ENCODE data around the gene CLEC17A.
"Not testable (repeated sequence)": the region's sequence is repeated elsewhere in the genome, so short reads cannot be mapped to it uniquely, and the experiment has no call there.

Gene CLEC17A, protein sequence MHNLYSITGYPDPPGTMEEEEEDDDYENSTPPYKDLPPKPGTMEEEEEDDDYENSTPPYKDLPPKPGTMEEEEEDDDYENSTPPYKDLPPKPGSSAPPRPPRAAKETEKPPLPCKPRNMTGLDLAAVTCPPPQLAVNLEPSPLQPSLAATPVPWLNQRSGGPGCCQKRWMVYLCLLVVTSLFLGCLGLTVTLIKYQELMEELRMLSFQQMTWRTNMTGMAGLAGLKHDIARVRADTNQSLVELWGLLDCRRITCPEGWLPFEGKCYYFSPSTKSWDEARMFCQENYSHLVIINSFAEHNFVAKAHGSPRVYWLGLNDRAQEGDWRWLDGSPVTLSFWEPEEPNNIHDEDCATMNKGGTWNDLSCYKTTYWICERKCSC

DNA sequence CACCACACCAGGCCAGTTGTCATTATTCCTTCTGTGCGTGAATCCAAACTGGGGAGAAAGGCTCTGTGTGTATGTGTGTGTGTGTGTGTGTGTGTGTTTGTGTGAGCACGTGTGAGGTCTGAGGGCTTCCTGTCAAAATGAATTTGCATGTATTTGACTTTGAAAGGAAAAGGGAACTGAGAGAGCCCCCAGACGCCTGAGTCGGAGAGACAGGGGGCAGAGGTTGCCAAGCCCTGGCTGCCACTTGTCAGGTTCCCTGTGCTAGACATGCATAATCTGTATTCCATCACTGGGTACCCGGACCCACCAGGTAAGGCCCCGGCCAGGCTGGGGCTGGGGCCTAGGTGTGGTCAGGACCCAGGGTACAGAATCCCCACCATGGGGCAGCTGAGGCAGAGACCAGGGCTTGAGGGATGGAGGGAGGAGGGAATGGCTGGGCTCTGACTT is at the start of gene CLEC17A:
Gene CLEC17A (plus strand): TSS at position 191 of the 447 bp plus-strand sequence. CDS start 77 bp downstream, at position 268.
- in situ Hi-C loops (cut with HindIII; ENCODE audit: low sequenced_read_pairs), result no loop called here

DNA sequence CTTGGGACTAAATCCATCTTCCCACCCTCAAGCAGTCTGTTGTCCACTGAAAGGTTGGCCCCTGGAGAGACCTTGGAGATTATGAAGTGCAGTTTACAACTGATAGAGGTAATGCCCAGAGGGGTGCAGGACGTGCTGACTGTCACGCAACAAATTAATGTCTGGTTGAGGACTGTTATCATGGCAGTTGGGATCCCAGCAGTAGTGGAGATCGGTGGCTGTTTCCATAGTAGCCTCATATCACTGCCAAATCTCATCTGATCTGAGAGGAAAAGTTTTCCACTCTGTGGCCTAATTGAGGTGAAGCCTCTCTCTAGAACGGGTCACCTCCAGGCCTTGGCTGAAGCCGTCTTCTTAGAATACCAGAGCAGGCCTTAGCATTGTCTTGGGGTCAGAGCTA is 49.4 kb upstream of the CLEC17A start:
- in situ Hi-C loops (cut with HindIII; ENCODE audit: low sequenced_read_pairs), result no loop called here

DNA sequence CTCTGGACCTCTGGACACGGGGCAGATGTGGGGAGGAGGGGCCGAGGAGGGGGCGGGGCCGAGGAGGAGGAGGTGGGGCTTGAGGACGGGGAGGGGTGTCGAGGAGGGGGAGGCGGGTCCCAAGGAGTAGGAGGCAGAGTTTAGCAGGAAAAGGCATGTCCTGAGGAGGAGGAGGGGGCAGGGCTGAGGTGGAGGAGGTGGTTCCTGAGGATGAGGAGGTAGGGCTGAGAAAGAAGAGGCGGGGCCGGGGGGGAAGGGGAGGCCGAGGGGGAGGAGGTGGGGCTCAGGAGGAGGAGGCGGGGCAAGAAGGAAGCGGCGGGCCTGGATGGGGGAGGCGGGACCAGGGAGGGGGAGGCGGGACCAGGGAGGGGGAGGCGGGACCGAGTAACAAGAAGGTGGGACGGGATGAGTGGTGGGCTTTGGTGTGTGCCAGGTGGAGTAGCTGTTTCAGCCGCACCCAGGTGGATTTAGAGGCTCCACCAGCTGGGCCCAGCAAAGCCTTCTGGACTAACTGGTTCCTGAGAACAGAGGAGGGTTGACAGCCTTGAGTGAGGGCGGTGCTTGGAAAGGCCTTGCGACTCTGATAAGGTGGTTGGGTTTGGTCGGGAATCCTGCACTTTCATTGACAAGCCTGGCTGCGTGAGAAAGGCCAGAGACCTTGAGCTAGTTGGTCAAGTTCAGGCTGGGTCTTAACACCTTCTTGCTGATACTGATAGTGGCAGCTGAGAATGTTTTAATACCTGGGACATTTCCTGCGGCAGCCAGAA is 45.8 kb upstream of the CLEC17A start:
- in situ Hi-C loops (cut with HindIII; ENCODE audit: low sequenced_read_pairs), result no loop called here

DNA sequence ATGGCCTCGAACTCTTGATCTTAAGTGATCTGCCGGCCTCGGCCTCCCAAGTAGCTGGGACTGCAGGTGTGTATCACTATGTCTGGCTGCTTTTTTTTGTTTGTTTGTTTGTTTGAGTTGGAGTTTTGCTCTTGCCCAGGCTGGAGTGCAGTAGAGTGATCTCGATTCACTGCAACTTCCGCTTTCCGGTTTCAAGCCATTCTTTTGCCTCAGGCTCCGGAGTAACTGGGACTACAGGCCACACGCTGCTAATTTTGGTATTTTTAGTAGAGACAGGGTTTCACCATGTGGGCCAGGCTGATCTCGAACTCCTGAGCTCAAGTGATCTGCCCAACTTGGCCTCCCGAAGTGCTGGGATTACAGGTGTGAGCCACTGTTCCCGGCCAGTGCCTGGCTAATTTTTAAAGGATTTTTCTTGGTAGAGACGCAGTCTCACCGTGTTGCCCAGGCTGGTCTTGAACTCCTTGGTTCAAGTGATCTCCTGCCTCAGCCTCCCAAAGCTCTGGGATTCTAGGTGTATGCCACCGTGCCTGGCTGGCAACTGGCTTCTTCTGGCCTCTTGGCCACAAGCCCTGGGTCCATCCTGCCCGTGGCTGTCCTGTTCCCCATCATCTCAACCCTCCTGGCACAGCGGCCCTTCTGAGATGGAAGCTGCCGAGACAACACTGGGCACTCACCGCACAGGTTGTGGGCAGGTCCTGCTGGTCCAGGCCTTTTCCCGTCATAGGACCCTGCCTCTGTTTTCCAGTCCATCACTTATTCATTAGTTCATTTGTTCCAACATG is 42.0 kb upstream of the CLEC17A start:
- in situ Hi-C loops (cut with HindIII; ENCODE audit: low sequenced_read_pairs), result no loop called here

DNA sequence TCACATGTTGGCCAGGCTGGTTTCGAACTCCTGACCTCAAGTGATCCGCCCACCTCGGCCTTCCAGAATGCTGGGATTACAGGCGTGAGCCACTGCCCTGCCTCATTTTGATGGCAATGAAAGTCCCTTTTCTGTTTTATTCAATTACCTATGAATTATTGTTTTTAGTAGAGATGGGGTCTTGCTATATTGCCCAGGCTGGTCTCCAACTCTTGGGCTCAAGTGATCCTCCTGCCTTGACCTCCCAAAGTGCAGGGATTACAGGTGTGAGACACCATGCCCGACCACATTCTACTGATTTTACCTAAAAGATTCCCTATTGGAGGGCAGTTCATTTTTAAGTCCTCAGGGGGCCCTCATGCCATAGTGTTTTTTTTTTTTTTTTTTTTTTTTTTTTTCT is 40.9 kb upstream of the CLEC17A start:
- in situ Hi-C loops (cut with HindIII; ENCODE audit: low sequenced_read_pairs), result not testable (repeated sequence)

DNA sequence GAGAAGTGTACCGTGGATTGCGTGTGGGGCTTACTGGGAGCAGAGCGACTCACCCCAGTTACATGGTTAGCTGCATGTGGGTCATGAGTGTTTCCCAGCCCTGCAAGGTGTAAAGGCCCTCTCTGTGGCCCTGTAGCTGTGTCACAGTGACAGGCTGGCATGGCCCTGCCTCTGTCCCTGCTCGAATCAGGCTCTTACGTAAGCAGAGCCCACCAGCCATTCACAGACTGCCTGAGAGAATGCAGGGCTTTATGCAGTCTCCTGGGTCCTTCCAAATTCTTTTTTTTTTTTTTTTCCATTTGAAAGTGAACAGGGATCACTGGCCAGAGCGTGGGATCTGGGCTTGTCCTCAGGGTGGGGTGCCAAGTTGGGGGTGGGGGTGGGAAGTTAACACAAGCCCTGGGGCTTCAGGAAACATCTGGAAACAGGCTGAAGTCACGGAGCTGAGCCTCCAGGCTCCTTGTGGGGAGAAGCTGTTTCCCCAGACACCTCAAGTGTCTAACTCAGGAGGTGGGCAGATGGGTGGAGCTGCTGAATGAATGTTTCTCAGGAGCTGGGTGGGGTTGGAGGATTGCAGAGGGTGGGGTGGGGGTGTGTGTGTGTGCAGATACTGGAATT is 40.1 kb upstream of the CLEC17A start:
- in situ Hi-C loops (cut with HindIII; ENCODE audit: low sequenced_read_pairs), result no loop called here

DNA sequence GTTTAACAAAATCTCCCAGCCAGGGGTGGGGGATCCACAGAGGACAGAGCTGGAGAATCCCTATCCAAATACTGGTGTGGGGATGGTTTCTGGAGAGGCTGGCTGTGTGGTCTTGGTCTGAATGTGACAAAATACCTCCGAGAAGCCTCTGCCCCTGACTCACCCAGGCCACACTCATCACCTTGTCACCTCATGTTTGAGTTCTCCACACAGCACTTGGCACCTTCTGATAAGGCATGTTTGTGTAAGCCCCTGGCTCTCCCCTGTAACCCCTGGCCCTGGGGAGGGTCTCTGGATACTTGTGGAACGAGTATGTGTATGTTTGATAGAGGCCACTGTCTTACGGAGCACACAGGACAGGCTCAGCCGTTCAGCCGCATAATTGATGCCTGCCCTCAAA is 38.8 kb upstream of the CLEC17A start:
- in situ Hi-C loops (cut with HindIII; ENCODE audit: low sequenced_read_pairs), result no loop called here

DNA sequence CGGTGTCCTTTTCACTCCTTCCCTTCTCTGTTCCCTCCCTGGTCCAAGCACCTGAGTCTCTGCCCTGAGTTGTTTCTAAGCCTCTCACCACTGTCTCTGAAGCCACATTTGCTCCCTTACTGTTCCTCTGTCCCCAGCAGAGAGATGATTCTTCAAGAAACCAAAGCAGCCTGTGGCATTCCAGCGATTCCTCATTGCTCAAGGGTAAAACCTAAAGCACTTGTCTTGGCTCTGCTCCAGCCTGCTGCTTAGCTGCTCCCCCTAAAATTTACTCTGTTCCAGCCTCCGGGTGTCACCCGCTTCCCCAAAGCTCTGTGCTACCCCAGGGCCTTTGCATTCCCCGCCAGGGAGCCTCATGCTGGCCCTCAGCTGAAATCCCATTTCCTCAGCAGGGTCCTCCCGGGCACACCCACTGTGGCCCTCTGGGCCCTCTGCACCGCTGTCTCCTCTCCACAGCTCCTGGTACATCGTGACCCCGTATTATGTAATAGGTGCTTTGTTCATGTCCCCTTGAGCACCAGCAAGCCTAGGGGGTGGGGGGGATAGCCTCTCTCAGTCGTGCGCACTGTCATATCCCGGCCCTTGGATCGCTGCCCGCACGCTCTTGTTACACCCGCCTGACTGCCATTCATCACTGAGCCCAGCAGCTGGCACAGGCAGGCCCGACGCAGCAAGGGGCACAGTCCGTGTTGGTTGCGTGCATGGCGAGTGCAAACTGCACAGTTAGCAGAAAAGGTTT is 37.7 kb upstream of the CLEC17A start:
- in situ Hi-C loops (cut with HindIII; ENCODE audit: low sequenced_read_pairs), result no loop called here

DNA sequence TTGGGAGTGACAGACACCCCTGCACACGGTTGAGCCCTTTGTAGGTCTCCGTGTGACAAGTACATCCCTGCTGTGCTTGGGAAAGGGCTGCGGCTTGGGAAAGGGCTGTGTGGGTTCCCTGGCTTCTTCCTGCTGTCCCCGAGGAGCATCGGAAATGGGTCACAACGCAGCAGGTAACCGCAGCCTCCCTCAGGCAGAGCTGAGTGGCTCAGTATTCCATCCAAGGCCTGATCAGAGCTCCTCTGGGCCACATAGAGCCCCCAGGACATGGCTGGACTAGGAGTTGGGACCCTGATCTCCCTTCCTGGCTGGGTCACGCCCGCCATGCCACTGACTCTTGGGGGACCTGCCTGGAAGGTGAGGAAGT is 37.2 kb upstream of the CLEC17A start:
- in situ Hi-C loops (cut with HindIII; ENCODE audit: low sequenced_read_pairs), result no loop called here

DNA sequence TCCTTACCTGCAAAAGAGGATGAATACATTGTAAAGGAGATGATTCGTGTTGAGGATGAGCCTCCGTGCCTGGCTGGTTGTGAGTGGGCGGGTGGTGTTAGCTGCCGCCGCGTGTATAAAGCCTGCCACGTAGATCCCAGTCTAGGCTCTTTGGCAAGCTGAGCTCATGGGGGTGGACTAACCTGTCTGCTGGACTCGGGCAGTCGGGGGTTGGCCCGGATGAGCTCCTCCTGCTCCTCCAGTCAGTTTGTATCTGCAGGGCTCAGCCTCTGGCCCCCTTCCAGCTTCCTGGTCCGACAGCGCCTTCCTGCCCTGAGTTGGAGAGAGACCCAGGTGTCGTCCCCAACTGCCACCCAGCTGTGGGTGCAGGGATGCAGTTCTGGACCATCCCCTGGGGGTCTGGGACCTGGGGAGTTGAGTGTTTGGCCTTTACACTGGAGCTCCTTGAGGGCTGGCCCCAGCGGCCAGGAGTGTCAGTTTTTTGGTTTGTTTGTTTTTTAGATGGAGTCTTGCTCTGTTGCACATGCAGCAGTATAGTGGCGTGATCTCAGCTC is 32.6 kb upstream of the CLEC17A start:
- in situ Hi-C loops (cut with HindIII; ENCODE audit: low sequenced_read_pairs), result no loop called here

DNA sequence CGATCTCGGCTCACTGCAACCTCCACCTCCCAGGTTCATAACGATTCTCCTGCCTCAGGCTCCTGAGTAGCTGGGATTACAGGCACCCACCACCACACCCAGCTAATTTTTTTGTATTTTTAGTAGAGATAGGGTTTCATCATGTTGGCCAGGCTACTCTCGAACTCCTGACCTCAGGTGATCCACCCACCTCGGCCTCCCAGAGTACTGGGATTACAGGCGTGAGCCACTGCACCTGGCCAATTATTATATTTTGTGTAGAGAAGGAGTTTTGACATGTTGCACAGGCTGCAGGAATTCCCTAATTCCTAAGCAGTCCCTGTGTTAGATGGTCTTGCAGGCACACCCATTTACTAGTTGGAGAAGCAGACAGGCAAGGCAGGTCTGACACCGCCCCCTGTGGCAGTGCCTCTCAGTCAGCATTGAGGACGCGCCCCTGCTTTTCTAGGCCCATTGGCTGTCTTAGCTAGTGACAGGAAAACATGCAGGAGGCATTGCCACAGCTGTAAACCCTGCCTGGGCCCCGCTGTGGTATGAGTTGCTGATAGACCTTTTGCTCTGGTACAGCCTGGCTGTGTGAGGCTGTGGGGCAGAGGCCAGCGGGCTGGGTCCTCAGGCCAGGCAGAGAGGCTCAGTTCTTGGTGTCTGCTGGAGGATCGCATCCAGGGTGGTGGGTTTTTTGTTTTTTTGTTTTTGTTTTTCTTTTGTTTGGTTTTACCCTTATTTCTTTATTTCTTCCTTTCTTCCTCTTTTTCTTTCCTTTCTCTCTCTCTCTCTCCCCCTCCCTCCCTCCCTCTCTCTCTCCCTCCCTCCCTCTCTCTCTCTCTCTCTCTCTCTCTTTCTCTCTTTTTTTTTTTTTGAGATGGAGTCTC is 31.5 kb upstream of the CLEC17A start:
- in situ Hi-C loops (cut with HindIII; ENCODE audit: low sequenced_read_pairs), result not testable (repeated sequence)

DNA sequence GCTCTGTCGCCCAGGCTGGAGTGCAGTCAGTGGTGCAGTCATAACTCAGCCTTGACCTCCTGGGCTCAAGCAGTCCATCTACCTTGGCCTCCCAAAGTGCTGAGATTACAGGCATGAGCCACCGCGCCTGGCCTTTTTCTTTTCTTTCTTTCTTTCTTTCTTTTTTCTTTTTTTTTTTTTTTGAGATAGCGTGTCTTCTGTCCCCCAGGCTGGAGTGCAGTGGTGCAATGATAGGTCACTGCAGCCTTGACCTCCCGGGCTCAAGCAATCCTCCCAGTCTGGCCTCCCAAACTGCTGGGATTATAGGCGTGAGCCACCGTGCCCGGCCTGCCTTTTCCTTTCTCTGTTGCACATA is 30.9 kb upstream of the CLEC17A start:
- in situ Hi-C loops (cut with HindIII; ENCODE audit: low sequenced_read_pairs), result not testable (repeated sequence)

DNA sequence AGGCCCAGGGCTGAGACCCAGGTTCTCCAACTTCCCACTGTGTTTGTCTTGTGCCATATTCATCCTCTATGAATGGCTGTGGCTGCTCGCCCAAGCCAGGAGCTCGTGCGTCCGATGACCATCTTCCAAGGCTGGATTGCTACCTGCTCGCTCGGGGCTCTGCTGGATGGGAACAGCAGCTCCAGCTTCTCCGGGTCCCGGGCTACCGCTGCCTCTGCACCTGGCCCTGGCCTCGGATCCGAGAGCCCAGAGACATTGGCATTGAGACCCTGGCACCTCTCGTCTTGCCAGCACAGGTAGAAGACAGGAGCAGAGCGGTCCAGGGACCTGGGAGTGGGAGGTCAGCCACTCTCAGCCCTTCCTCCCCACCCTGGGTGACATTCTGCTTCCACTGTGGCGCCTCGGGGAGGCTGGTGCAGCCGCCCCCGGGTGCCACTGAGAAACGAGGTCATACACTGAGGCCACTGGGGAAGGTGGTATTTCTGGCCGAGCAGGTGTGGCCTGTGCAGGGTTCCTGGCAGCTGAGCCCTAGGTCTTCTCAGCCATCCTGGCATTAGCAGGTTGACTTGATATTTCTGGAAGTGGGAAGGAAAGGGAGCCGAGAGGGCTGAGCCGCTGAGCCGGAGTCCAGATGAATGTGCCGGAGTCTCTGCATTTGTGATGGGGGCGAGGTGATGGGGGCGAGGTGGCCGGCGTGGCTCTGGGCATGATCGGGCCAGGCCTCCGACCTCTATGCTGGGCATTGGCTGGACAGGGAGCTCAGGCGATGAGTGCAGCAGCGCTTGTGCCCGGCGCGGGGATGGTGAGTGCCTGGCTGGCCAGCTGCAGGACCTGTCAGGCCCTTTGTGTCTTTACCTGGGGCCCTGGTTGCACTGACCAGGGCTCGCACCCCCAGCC is 29.6 kb upstream of the CLEC17A start:
- in situ Hi-C loops (cut with HindIII; ENCODE audit: low sequenced_read_pairs), result no loop called here

DNA sequence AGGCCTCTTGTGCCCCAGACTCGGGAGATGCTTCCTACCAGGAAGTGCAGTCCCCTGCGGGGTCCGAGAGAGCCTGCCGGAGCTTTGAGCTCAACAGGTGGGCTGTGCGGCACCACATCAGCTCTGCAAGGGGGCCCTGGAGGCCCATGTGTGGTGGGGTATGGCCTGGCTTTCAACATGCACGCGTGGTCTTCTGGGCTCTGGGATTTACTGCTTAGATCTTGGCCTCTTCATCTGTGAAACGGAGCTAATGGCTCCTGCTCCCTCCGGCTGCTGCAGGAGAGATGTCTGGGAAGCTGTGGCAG is 29.0 kb upstream of the CLEC17A start:
- in situ Hi-C loops (cut with HindIII; ENCODE audit: low sequenced_read_pairs), result no loop called here

DNA sequence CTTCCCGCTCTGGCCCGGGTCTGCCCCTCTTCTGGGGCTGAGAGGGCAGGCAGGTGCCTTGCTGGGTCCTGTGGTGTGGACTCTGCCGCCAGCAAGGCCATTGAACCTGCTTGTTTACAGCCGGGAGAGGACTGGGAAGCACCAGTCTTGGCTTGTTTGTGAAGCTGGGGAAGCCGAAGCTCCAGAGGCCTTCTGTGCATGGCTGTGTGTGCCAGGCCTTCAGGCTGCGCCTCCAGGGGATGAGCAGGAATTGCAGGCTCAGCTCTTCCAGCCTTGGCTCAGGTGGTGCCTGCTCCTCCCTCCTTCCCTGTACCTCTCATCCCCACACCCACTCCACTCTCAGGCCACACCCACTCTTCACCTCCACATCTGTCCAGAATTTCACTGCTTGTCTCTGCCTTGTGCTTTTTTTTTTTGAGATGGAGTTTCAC is 28.5 kb upstream of the CLEC17A start:
- in situ Hi-C loops (cut with HindIII; ENCODE audit: low sequenced_read_pairs), result no loop called here

DNA sequence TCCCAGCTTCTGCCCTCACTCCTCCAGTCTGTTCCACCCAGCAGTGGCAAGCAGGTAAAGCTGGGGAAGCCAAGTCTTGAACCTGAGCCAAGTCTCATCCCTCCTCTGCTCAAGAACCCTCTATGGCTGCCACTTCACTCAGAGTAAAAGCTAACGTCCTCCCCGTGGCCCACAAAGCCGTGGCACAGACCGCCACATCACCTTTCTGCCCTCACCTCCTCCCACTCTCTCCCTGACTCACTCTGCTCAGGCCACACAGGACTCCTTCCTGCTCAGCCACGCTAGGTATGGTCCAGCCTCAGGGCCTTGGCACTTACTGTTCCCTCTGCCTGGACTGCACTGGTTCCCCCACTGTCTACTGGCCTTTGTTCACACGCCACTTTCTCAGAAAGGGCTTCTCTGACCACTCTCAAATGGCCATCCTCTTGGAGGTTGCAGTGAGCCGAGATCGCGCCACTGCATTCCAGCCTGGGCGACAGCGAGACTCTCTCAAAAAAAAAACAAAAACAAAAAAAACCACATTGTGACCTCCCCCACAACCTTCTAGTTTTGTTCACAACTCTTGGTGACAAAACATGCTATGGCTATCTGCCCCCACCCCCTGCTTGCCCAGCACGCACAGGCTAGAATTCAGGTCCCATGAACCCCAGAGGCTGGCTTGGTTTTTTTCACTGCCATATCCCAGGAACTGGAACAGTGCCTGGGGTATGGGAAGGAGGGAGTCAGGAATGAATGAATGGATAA is 26.8 kb upstream of the CLEC17A start:
- in situ Hi-C loops (cut with HindIII; ENCODE audit: low sequenced_read_pairs), result no loop called here

DNA sequence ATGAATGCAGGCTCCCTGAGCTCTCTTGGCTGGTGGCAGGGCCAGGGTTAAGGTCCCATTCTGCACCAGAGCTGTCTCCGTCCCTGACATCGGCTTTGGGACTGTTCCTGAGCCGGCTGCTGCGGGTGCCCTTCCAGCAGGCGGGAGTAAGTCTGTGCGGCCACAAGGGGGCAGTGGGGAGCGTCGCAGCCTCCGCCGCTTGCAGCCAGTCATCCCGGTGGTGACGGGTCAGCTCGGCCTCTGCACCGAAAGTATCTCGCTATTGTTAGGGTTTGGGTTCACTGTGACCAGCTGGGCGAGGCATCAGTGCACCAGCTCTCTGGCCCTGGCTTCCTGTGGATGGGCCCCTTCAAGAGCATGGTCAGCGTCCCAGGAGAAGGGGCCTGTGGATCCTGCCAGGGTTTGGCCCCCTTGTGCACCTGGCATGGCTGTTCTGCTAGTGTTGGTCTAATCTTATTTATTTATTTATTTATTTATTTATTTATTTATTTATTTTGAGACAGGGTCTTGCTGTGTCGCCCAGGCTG is 26.2 kb upstream of the CLEC17A start:
- in situ Hi-C loops (cut with HindIII; ENCODE audit: low sequenced_read_pairs), result no loop called here
